ENCODE data around the gene BRME1. TPM values are rescaled to one million over a fixed set of nuclear protein-coding genes. Genes with fewer than 3 reads are reported as not detected.

The BRME1 gene
- total RNA-seq, 4 donors from 2014 or later: 0.19 to 1.0 (median 0.56) TPM

- Histone ChIP-seq H3K4me3 (peak overlapping the region; percentile 68 to 78 (median 70)), H3K36me3 (no peaks in the 10 kb centered on the region), H3K27ac (peak overlapping the region; percentile 96 to 100 (median 98)), H3K9me3 (no peaks in the 10 kb centered on the region), H3K4me1 (peaks cover 49 to 54% of the 10 kb centered on the region in 2 donors), H3K27me3 (no peaks in the 10 kb centered on the region)
- in situ Hi-C loops (cut with MboI; ENCODE audit: low sequenced_read_pairs in 4 of 4): no loop called here
- DNase-seq: peak; percentile 88 to 93
- intact Hi-C loops (cut with DNase I; ENCODE audit: low total_unique reads): loop anchor here (2.0 to 10.0 kb wide), 4 partner anchors 157 to 1055 kb away; partner anchors contain the start of genes JUNB and RAD23A
- peak; percentile 42 to 48 for ATAC-seq
- TF ChIP-seq, protein P1, sequence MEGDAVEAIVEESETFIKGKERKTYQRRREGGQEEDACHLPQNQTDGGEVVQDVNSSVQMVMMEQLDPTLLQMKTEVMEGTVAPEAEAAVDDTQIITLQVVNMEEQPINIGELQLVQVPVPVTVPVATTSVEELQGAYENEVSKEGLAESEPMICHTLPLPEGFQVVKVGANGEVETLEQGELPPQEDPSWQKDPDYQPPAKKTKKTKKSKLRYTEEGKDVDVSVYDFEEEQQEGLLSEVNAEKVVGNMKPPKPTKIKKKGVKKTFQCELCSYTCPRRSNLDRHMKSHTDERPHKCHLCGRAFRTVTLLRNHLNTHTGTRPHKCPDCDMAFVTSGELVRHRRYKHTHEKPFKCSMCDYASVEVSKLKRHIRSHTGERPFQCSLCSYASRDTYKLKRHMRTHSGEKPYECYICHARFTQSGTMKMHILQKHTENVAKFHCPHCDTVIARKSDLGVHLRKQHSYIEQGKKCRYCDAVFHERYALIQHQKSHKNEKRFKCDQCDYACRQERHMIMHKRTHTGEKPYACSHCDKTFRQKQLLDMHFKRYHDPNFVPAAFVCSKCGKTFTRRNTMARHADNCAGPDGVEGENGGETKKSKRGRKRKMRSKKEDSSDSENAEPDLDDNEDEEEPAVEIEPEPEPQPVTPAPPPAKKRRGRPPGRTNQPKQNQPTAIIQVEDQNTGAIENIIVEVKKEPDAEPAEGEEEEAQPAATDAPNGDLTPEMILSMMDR (IDR thresholded peaks at IDR 0.05 in 4 of 5, conservative IDR thresholded peaks at IDR 0.05 in 1 of 5): peak in 4 of 5 experiments; percentile 34 to 49 (median 44)
- peak; percentile 91 for TF ChIP-seq POLR2A (IDR thresholded peaks at IDR 0.05)
These were observed 58.2 kb downstream of the BRME1 start for GRCh38 chr19:13847407-13848339.

GRCh38 chr19:13846557-13847406 lies 59.1 kb downstream of the BRME1 start:
- peak; percentile 38 to 54 for ATAC-seq
- Histone ChIP-seq H3K9me3 (no peaks in the 10 kb centered on the region), H3K4me1 (peaks cover 49 to 54% of the 10 kb centered on the region in 2 donors), H3K27ac (peak overlapping the region; percentile 96 to 100 (median 98)), H3K4me3 (peak overlapping the region; percentile 68 to 78 (median 70)), H3K27me3 (no peaks in the 10 kb centered on the region), H3K36me3 (no peaks in the 10 kb centered on the region)
- intact Hi-C loops (cut with DNase I; ENCODE audit: low total_unique reads): loop anchor here (2.0 to 10.0 kb wide), 4 partner anchors 158 to 1054 kb away; partner anchors contain the start of genes JUNB and RAD23A
- in situ Hi-C loops (cut with MboI; ENCODE audit: low sequenced_read_pairs in 4 of 4): no loop called here
- peak; percentile 69 to 87 for DNase-seq
- TF ChIP-seq, protein P1 (IDR thresholded peaks at IDR 0.05 in 4 of 5, conservative IDR thresholded peaks at IDR 0.05 in 1 of 5): no peak
- peak; percentile 7 to 22 for TF ChIP-seq POLR2A (IDR thresholded peaks at IDR 0.05)

- no peaks in the 10 kb centered on the region for H3K36me3 ChIP-seq
- ATAC-seq: no peak
- H3K27ac ChIP-seq: peak overlapping the region; percentile 96 to 100 (median 98)
- peaks cover 31 to 37% of the 10 kb centered on the region in 2 donors for H3K4me1 ChIP-seq
- TF ChIP-seq POLR2A (IDR thresholded peaks at IDR 0.05): no peak
- TF ChIP-seq, protein P1 (IDR thresholded peaks at IDR 0.05 in 4 of 5, conservative IDR thresholded peaks at IDR 0.05 in 1 of 5): no peak
- no peaks in the 10 kb centered on the region for H3K27me3 ChIP-seq
- no peak overlapping the region for H3K4me3 ChIP-seq
- intact Hi-C loops (cut with DNase I; ENCODE audit: low total_unique reads): loop anchor here (5.0 to 10.0 kb wide), 3 partner anchors 692 to 899 kb away; partner anchors contain the start of genes IER2, RAD23A and STX10
- in situ Hi-C loops (cut with MboI; ENCODE audit: low sequenced_read_pairs in 4 of 4): no loop called here
- H3K9me3 ChIP-seq: no peaks in the 10 kb centered on the region
- DNase-seq: no peak
These were observed 61.7 kb downstream of the BRME1 start for GRCh38 chr19:13844130-13844631.
